Activated CD4-positive, alpha-beta T cell treated with anti-CD3 and anti-CD28 coated beads, Interleukin-2, amount 50 U/mL, for 24 hours (primary cell): ENCODE measurements around the gene FRMD4A.
"Not testable (repeated sequence)": the region's sequence is repeated elsewhere in the genome, so short reads cannot be mapped to it uniquely, and the experiment has no call there.

ENCODE experiments used
- DNase-seq, 2 donors: peaks; one replicate each; pipeline ENCODE4 v3.0.0-alpha.2; 2020; ENCODE audit warnings: low read depth in 1 of 2, low spot score in 1 of 2

The FRMD4A gene

DNA sequence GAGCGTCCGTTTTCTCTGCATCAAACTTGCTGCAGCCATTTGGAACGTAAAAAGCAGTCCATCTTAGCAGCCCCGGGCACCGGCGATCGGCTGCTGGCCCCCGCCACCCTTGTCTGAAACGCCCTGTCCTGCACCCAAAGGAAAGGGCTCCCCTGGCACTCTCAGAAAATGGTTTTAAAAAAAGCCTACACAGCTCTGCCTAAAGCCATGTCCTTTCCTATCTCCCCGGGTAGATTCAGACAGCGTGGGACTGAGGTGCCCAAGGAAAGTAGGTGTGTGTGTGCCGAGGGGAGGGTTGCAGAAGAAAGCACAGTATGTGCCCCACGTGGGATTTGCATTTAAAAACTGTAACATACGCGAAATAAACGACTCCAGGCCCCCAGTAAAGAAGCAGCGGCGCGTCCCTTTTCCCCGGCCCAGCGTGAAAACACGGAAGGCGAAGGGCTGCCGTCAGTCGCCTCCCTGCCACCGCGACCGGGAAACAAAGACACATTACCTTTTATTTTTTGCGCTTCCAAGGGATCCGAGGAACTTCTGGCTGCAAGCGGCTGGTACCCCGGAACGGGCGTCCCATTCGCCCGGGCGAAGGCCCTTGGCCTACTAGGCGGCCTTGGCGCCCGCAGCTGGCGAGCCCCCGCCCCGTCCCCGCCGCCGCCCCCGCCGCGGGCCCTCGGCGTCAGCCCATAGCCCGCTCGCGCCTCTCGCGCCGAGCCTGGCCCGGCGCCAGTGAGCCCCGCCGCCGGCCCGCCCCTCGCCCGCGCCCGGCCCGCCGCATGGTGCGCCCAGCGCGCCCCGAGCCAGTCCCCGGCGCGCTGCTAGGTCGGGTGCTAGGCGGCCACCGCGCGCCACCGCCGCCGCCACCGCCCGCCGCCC, 439.4 kb downstream of the FRMD4A start:
- no peak for DNase-seq

DNA sequence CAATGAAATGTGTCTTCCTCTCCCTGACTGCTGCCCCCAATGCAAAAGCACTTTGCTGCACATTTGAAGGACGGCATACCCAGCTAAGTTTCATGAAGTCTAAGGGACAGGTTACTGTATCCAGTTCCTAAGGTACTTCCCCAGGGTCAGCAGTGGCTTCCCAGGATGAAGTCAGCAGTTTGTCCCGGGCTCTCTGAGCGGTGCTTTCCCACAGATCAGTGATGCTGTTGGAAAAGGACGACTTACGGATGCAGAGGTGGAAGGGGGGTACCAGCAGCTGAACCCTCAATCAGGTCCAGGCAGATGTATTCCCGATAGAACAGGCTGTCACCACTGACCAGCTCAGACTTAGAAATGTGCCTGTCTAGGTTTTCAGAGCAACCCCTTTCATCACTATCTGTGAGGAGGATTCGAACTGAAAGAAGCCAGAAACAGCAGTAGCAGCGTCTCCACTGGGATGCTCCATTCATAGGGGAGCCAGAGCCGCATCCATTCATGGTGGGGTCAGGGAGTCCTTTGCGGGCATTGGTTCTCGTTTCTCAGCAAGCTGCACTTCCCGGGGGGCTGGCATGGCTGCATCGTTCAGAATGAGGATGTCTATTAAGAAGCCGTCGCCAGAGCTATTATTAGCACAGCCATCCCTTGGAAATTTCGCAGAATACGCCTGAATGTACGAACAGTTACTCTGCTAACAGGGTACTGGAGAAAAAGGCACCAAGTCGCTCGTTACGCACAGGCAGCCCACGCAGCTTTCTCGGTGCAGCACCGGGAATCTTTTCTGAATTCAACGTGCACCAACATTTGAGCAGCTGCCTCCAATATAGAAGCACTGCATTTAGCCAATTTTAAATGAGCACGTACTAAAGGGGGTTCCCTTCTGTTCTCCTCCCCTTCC, 440.2 kb downstream of the FRMD4A start:
- DNase-seq: peak in 1 of 2 donors; percentile 7

DNA sequence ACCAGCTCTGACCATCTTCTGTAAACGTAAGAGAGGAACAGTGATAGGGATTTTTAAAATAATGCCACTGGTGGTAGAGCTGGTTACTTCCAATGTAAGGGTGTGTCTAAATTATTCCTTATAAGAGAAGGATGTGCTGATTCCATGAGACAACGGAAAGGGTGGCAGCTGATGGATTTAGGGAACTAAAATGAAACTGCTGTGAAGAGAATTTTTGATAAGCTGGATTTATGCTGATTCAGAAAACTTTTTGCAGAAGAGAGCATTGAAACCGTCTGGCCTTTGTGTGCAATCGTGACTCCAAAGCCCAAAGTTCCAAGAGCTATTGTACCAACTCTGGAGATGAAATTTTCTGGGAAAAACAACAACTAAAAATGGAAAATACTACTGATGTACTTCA, 443.0 kb downstream of the FRMD4A start:
- DNase-seq: no peak

DNA sequence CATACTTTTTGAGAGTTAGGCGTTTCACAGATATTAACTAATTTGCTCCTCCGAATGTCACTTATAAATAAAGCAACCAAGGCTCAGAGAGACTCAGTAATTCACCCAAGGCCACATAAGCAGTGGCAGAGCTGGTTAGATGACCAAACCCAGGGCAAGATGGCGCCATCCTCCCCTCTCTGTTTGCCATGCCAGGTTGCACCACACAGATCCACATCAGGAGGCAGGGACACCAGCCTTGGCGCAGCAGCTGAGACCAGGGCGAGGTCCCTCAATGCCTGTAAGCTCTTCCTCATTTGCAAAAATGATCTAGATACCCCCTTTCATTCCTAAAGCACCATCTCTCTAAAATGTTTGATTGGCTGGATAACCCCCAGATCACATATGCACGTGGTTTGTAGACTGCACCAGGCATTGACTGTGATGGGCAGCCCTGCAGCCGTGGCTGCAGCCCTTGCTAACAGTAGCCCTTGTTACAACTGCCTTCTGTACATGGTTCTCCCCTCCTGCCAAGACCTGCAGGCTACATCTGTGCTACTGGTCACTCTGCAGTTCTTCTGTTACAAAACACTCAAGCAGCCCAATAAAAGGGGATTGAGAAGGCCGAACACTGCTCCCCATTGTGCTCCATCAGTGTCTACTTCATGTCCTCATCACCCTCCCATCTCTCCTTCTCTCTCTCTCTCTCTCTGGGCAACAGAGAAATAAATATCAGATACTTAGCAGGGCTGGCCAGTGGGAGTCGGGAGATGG, 445.3 kb downstream of the FRMD4A start:
- no peak for DNase-seq

DNA sequence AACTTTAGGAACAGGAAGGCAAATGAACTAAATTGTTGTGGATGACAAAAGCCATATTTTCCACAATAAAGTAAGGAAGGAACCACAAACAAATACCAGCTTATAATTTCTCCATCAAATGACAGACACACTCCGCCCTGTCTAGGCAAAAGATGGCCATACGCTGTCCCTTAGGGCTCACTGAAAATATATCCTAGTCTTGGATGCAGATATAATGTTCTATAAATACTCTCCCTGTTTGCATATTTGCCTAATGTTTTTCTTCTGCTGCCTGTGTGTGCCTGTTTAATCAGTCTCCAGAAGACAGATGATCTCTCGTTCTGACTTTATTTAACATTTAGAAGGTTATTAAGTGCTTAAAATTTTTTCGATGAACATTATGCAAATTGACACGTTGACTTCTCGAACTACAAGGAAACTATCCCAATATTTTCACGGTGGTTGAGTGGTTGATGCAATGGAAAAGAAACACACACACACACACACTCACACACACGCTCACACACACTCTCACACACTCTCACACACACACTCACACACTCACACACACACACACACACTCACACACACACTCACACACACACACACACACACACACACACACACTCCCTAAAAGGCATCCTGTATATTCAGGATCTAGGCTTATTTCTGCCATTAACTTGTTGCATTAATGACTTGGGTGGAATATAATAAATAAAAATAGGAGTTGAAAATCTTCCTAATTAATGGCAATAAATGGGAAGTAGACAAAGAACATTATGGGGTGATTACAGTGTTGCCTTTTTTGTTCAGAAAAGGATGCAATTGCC, 446.9 kb downstream of the FRMD4A start:
- DNase-seq: no peak

DNA sequence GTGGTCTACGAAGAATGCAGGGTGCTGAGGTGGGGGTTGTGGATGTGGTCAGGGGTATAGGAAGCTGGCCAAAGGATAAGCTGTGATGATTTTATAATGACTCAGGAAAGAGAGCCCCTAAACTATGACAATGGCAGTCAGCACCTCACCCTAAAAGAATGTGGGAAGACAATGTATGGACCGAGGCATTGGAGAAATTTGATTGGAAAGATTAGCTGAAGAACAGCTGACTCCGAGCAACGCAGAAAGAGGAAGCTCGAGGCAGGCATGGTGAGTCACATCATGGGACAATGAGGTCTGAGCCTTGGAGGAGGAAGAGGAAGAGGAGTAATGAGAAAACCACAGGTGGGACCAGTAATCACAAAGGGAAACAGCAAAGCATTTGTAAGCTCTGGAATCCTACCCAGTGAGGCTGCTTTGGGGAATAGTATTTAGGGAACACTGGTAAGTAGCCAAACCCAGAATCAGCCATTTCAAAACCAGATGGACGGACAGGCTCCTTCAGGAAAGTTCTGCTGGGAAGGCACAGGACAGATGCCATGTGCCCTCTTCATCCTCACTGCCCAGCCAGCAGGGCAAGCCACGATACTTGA, 448.5 kb downstream of the FRMD4A start:
- no peak for DNase-seq

DNA sequence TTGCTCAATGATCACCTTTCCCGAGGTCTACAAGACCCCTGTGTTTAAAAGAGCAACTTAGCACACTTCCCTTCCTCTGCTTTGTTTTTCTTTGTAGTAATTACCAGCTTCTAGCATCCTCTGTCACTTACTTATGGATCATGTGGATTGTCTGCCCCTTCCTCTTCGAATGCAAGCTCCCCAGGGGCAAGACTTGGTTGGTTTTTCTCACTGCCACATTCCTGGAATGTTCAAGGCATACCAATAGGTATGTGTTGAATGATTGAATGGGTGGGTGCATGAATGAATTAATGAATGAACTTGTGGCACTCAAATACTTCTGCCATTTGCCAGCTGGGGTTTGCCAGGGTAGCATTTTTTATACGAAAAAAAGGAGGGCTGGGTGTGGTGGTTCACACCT, 450.0 kb downstream of the FRMD4A start:
- no peak for DNase-seq

DNA sequence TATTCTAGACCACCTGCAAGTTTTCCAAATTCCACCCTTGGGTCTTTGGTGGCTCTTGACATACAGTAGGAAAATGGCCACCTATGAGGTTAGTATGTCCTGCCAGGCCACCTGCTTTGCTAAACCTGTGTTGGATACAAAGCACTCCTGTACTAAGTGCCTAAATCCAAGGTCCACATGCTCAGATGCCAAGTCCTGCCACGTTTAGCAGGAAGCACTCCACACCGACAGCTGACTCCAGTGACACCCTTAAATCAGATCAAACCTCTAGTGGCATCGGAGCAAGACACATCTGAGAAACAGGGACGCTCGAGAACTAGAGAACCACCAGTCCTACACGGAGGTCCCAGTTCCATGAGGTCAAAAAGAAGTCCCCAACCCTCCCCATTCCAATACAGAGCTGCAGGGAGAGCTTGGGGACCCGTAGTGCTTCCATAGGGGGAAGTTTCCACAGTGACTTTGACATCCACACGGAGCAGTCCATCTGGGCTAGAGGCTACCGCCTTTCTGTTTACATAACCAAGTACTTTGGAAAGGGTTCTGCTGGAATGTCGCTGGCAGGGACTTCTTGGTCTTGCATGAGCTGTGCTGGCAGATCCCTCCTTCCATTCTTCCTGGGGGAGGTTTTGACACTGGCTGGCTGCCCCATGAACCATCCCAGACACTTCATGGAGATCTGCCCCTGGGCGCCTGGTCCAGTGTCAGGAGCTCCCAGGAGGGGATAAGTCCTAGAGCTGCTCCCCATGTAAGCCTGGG, 453.4 kb downstream of the FRMD4A start:
- DNase-seq: no peak

DNA sequence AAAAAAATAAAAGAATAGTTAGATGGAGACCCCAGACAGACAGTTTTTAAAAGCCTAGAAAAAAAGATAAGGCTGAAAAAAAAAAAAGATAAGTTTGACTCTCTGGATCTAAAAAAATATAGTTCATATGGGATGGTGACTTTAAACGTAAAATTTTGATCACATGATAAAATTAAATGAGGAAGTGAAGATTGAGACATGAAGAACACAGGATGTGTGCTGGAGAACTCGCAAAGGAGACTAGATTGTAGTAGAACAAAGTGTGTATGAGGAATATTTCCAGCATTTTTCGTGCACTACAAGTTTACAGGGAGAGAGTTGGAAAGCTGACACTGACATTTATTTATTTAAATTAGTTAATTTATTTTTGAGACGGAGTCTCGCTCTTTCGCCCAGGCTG, 457.5 kb downstream of the FRMD4A start:
- DNase-seq: no peak

DNA sequence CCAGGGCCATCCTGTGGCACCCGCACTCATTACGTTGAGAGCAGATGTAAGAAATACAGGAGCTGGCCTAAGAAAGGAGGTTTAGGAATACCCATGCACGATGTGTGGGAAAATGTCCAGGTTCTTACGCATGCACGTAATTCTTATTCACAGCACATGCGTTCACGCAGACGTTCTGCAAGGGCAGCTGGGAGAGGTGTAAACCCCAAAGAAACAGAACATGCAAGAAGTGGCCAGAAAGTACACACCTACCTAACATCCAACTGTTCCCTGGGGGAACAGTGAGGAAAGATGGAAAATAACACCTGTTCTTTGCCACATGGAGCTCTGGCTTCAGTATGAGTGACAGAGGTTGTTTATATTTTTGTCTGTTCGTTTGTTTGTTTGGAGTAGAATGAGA, 458.3 kb downstream of the FRMD4A start:
- DNase-seq: no peak

DNA sequence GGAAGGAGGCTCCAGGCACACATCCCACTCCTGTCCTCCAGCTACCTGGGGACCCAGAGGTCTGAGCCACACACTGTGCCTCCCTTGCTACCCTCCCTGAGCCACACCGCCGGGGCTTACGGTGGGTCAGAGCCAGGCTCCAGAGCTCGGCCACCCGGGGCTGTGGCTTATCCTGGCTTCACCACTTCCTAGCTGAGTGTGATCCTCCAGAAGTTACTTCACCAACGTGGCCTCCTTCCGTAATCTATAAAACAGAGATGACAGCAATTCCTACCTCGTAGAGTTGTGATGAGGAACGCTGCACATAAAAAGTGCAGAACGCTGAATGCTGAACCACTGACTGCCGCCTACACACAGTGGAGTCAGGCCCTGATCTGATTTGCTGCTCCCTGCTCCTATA, 458.9 kb downstream of the FRMD4A start:
- no peak for DNase-seq

DNA sequence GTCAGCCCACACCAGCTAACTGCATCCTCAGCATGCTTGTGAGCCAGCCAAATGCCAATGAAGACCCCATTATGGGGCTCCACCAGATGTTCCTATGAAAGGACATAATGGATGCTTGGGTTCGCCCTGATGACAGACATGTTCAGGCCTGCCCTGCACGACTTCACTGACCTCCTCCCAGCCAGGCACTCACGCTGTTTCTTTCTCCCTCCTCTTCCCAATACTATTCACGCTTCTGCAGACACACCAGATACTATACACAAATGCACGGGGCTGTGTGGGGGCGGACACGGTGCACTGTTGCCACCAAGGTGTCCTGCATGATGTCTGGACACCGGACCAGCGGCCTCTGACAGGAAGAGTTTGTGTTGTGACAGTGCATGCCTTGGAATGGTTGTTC, 459.7 kb downstream of the FRMD4A start:
- no peak for DNase-seq

DNA sequence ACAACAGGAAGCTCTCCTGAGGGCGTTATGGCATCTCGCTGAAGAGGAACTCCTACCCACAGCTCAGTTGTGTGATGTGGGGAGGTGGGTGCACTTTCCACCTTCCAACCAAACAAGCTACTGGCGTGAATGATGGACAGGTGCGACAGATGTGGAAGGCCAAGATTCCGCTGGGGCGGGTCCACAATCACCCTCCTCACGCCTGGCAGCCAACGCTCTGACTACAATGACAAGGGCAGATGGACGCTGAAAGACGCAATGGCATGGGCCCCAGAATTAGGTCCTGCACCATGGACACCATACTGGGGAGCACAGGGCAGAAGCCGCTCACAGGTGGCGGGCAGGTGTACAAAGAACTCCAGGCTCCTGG, 461.4 kb downstream of the FRMD4A start:
- DNase-seq: no peak

DNA sequence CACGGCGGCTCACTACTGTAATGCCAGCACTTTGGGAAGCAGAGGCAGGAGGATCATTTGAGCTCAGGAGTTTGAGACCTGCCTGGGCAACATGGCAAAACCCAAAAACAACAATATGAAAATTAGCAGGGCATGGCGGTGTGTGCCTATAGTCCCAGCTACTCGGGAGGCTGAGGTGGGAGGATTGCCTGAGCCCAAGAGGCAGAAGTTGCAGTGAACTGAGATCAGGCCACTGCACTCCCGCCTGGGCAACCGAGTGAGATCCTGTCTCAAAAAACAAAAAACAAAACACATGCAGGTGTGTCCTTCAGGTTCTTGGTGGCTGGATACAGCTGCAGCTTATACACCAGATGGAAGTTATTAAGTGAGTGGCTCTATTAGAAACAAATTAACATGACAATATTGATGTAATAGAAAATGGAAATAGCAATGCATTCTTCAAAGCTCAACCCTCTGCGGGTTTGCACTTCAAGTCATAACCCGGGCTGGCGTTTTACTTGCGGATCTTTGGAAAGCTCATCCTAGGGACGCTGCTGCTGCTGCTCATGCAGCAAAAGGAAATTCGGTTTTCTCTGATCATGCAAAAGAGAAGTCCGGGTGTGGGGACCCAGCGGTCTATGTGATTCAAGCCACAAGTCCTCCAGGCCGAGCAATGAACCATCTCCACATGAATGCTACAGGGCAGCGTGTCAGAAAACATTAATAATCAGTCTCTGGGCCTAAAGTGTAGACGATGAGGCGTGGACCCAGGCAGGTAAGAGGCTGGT, 462.0 kb downstream of the FRMD4A start:
- DNase-seq: no peak

DNA sequence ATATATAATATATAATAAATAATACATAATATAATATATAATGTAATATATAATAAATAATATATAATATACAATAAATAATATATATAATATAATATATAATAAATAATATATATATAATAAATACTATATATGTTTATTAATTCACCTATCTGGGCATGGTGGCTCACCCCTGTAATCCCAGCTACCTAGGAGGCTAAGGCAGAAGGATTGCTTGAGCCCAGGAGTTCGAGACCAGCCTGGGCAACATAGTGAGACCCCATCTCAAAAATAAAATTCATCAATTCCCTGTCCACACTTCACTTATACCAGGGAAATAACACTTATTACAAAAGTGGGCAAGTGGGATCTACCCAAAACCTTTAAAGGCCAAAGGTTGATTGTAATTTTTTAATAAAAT, 462.9 kb downstream of the FRMD4A start:
- DNase-seq: no peak

DNA sequence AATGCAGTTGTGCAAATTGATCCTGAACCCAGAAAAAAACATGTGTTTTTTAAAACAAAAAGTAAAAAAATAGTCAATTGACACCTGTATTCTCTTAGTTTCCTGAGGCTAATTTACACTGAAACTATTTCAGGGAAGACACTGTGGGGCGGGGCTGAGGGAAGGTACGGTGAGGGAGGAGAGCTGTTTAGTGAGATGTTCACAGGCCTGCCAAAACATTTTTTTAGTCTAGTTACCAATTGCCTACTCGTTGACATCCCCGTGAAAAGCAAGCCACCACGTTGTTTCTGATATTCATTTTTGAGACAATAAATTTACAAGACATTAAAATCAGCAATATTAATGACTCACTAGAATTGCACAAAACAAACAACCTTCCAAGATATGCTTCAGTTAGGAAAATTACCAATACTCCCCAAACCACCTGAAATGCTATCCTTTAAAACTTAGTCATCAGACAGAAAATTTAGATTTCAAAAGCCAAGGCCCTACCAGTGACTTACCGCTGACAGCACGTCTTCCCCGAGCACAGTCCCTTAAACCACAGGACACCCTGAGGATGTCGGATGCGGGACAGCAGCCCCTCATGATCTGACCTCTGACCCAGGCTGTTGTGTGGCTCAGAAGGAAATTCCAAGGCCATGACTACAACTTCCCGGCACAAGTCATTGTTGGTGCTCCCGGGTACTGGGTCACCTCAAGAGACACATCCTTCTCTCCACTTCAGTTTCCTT, 464.8 kb downstream of the FRMD4A start:
- DNase-seq: no peak

DNA sequence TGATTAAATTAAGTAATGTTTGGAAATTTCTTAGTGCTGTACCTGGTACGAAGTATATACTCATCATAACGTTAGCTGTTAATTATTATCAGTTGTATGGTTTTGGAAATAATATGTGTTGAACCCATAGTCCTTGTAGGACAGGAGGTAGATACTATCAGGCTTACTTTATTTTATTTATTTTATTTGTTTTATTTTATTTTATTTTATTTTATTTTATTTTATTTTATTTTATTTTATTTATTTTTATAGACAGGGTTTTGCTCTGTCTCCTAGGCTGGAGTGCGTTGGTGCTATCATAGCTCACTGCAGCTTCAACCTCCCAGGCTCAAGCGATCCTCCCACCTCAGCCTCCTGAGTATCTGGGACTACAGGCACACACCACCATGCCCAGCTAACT, 465.5 kb downstream of the FRMD4A start:
- DNase-seq: not testable (repeated sequence)

DNA sequence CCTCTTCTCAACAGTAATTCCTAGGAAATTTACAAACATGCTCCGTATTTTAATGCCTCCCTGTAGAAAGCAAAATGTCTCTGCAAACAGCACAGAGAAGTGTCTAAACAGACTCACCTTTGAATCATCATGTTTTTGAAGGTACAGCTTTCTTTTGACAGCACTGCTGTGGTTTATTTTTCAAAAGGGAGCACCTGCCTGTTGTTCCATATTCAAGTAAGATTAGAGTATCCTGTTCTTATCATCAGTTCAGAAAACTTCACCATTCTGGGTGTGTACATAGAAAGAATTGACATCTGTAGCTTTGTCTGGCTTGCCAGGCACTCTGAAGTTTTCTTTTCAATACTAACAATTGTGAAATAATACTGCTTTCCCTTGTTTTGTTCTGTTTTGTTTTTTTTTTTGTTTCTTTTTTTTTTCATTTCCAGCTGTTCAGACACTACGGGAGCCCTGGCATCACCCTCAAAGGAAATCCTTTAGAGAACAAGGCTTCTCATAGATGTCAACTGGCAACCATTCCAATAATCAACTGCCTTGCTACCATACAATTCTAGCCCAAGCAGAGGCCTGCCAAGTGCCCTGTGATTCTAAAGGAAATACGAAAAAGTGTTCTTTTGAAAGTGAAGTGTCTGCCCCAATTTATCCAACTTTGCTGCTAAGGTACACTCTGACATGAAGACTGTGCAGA, 468.0 kb downstream of the FRMD4A start:
- DNase-seq: no peak
